Upper lobe of left lung (tissue), 6 donors: Measurements from ENCODE around the gene ABR. TPM values are rescaled to one million over a fixed set of nuclear protein-coding genes. Genes with fewer than 3 reads are reported as not detected.
A peak's percentile ranks its signal among the peaks of the same experiment; 100 is the strongest.

Experiments used
- ATAC-seq, 2 donors: fragments of 200-7000 bp; cut with Tn5 transposase; one replicate each; pipeline ENCODE4 v1.9.1; 2022; ENCODE audit warnings: mild to moderate bottlenecking in 2 of 2, moderate library complexity in 2 of 2; ENCODE audit not compliant: low FRiP score in 2 of 2
- DNase-seq, 2 donors: peaks; one replicate each; pipeline ENCODE4 v3.0.0-alpha.2; 2019 to 2020
- H3K27ac ChIP-seq, 4 donors: fragments of 200-600 bp; sonication (generic); one replicate each; pipeline ENCODE4 v1.5.1; 2016 to 2019
- H3K27me3 ChIP-seq, 4 donors: fragments of 200-600 bp; sonication (generic); one replicate each; pipeline ENCODE4 v1.5.1; 2017 to 2019
- H3K36me3 ChIP-seq, 4 donors: fragments of 200-600 bp; sonication (generic); one replicate each; pipeline ENCODE4 v1.5.1; 2016 to 2019
- H3K4me1 ChIP-seq, 4 donors: fragments of 200-600 bp; sonication (generic); one replicate each; pipeline ENCODE4 v1.5.1; 2018 to 2019
- H3K4me3 ChIP-seq, 4 donors: fragments of 200-600 bp; sonication (generic); one replicate each; pipeline ENCODE4 v1.5.1; 2017 to 2019; ENCODE audit warnings: mild to moderate bottlenecking in 2 of 4, moderate library complexity in 1 of 4
- H3K9me3 ChIP-seq, 4 donors: fragments of 200-600 bp; sonication (generic); one replicate each; pipeline ENCODE4 v1.5.1; 2018 to 2019
- EP300 ChIP-seq, 4 donors: sonication (generic); formaldehyde crosslinking; IDR thresholded peaks; one replicate each; pipeline ENCODE4 v1.5.1; 2017; ENCODE audit warnings: antibody characterized with exemption in 4 of 4, control low read depth in 2 of 4
- POLR2A ChIP-seq, 4 donors: fragments of 450-650 bp; IDR thresholded peaks; one replicate each; pipeline ENCODE4 v1.5.1; 2016 to 2017; ENCODE audit warnings: antibody characterized with exemption in 4 of 4, mild to moderate bottlenecking in 2 of 4
- POLR2AphosphoS5 ChIP-seq, 2 donors: sonication (generic); formaldehyde crosslinking; IDR thresholded peaks; one replicate each; pipeline ENCODE4 v1.5.1; 2017; ENCODE audit warnings: antibody characterized with exemption in 2 of 2
- WGBS, 2 donors: methylation state at CpG; one replicate each; pipeline ENCODE4 v1.1.5; 2017 to 2018; 5-methylcytosine and 5-hydroxymethylcytosine counted together
- total RNA-seq, 6 donors: library from RNA; depleted of rRNA in 4 of 6; stranded (reverse); fragments of >200 nt in 4 of 6; gene quantifications; one replicate each; pipeline versions ENCODE4 v1.1.0 to v1.2.1, GENCODE V29; 2016 to 2021
- TF ChIP-seq, protein P1 (sequence below), 6 experiments: fragments of 450-650 bp in 4 of 6; fragments of 200-600 bp in 2 of 6; sonication (generic) in 2 of 6; IDR thresholded peaks; one replicate each; pipeline ENCODE4 v1.5.1; 2016 to 2019; ENCODE audit warnings: antibody characterized with exemption in 6 of 6
- donor health status: DM: no; HTN: no; CAD: no; lungs with moderate emphysema.
- donor health status: DM: no; HTN: yes; CAD: no; lungs with severe emphysema.

ABR gene
- total RNA-seq, 6 donors from 2014 or later, result 117 to 645 (median 206) TPM

DNA sequence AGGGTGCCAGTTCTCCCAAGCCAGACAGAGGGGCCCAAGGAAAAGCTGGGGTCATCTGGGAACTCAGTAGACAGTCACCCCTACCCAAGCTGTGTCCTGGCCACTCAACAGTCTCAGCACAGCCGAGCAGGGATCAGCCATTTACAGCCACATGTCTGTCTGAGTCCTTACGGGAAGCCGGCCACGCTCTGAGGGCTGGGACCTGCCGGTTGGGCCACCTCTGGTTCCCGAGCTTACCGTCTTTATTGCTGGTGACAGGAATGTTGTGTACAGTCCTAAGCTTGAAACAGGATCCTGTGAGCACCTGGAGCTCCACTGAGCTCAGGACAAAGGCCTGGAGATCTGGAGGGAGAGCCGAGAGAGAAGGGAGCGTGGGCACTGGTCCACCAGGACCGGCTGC is 123.0 kb downstream of the ABR start:
- ATAC-seq (no peak), DNase-seq (no peak)
- whole genome bisulfite sequencing, 2 donors, result 84 to 88% methylated on average over 10 of the region's 10 CpGs
- no peak overlapping the region for H3K4me3 ChIP-seq
- no peak for TF ChIP-seq EP300 (IDR thresholded peaks at IDR 0.05)
- no peak for TF ChIP-seq POLR2AphosphoS5 (IDR thresholded peaks at IDR 0.05)
- TF ChIP-seq, protein P1, sequence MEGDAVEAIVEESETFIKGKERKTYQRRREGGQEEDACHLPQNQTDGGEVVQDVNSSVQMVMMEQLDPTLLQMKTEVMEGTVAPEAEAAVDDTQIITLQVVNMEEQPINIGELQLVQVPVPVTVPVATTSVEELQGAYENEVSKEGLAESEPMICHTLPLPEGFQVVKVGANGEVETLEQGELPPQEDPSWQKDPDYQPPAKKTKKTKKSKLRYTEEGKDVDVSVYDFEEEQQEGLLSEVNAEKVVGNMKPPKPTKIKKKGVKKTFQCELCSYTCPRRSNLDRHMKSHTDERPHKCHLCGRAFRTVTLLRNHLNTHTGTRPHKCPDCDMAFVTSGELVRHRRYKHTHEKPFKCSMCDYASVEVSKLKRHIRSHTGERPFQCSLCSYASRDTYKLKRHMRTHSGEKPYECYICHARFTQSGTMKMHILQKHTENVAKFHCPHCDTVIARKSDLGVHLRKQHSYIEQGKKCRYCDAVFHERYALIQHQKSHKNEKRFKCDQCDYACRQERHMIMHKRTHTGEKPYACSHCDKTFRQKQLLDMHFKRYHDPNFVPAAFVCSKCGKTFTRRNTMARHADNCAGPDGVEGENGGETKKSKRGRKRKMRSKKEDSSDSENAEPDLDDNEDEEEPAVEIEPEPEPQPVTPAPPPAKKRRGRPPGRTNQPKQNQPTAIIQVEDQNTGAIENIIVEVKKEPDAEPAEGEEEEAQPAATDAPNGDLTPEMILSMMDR (IDR thresholded peaks at IDR 0.05), result no peak
- TF ChIP-seq POLR2A (IDR thresholded peaks at IDR 0.05), result no peak
- no peaks in the 10 kb centered on the region for H3K9me3 ChIP-seq
- peaks cover 0 to 8% (median 6%) of the 10 kb centered on the region in 4 donors for H3K4me1 ChIP-seq
- H3K27me3 ChIP-seq, result no peaks in the 10 kb centered on the region
- H3K27ac ChIP-seq, result peak overlapping the region in 1 of 4 donors; percentile 45
- H3K36me3 ChIP-seq, result peaks cover 6 to 77% (median 59%) of the 10 kb centered on the region in 4 donors

DNA sequence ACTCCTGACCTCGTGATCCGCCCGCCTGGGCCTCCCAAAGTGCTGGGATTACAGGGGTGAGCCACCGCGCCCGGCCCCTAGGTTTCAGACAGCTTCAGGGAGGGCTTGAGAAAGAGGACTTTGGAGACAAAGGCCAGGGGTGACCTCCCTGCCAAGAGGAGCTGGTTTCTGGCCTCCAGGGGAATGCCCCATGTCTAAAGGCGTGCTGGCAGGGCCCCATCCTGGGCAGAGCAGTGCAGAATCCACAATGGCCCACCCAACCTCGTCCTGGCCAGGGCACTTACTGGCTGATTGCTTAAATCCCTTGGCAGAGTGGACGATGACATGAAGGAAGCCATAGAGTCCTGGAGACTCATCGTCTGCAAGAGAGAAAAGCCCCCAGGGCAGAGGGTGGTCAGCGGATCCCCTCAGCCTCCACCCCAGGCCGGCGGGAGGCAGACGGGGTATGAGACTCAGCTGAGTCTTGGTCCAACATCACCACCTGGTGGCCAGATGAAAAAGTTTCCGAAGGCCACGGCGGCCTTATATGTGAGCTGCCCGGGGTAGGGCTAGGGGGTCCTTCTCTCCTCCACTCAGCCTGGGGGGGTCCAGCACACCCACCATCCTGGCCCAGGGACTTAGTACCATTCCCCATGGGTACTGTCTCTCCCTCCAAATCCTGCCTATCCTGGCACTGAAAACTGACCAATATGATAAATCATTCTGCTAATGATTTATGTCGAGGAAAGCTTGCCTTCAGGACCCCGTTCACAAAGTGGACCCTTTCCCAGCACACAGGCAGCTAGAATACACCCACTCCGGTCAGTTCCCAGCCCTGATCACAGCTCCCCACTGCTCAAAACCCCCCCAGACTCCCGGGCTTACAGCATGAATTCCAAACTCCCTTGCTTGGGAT is 123.8 kb downstream of the ABR start:
- DNase-seq, result peak in 1 of 2 donors; percentile 57
- no peaks in the 10 kb centered on the region for H3K9me3 ChIP-seq
- WGBS, 2 donors, result 56 to 57% methylated on average over 20 to 21 of the region's 22 CpGs
- peaks cover 6 to 72% (median 57%) of the 10 kb centered on the region in 4 donors for H3K36me3 ChIP-seq
- TF ChIP-seq, protein P1 (IDR thresholded peaks at IDR 0.05), result peak; percentile 71 to 78 (median 73)
- no peak for TF ChIP-seq POLR2A (IDR thresholded peaks at IDR 0.05)
- no peak overlapping the region for H3K4me3 ChIP-seq
- peak; percentile 63 to 76 for ATAC-seq
- peak overlapping the region in 1 of 4 donors; percentile 45 for H3K27ac ChIP-seq
- peaks cover 0 to 8% (median 5%) of the 10 kb centered on the region in 4 donors for H3K4me1 ChIP-seq
- no peaks in the 10 kb centered on the region for H3K27me3 ChIP-seq

DNA sequence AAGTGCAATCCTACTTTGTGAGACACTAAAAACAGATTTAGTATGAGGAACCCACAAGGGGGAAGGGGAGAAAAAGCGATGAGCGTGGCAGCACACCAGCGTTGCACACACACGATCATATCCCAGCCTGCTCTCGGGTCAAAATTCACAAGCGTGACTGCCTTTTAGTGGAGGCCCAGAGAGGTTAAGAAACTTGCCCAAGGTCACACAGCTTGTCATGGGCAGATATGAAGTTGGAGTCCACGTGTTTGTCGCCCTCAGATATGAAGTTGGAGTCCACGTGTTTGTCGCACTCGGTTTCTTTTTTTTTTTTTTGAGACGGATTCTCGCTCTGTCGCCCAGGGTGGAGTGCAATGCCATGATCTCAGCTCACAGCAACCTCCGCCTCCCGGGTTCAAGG is 124.5 kb downstream of the ABR start:
- Histone ChIP-seq H3K9me3 (no peaks in the 10 kb centered on the region), H3K4me3 (no peak overlapping the region), H3K27me3 (no peaks in the 10 kb centered on the region), H3K27ac (no peak overlapping the region), H3K4me1 (peaks cover 0 to 8% (median 0%) of the 10 kb centered on the region in 4 donors), H3K36me3 (peaks cover 8 to 70% (median 54%) of the 10 kb centered on the region in 4 donors)
- TF ChIP-seq, protein P1 (IDR thresholded peaks at IDR 0.05), result no peak
- TF ChIP-seq POLR2AphosphoS5 (IDR thresholded peaks at IDR 0.05) (no peak), EP300 (IDR thresholded peaks at IDR 0.05) (no peak), POLR2A (IDR thresholded peaks at IDR 0.05) (no peak)
- DNase-seq (no peak), ATAC-seq (no peak)
- 85% methylated on average over 16 of the region's 16 CpGs for WGBS, 2 donors

DNA sequence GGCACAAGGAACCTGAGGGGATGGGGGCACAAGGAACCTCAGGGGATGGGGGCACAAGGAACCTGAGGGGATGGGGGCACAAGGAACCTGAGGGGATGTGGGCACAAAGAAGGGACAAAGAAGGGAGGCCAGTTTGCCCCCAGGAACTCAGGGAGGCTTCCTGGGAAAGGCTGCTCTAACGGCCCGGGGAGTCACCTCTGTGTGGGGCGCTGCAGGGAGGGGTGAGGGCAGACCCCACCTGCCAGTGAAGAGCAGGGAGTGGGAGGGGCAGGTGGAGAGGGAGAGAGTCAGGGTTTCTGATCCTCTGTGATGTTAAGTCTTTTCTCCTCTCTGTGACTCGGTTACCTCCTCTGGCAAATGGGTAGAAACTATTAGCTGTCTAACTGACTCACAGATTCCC is 125.1 kb downstream of the ABR start:
- TF ChIP-seq POLR2AphosphoS5 (IDR thresholded peaks at IDR 0.05), result no peak
- TF ChIP-seq EP300 (IDR thresholded peaks at IDR 0.05), result no peak
- Histone ChIP-seq H3K4me3 (no peak overlapping the region), H3K27me3 (no peaks in the 10 kb centered on the region), H3K27ac (no peak overlapping the region), H3K4me1 (peaks cover 0 to 8% (median 0%) of the 10 kb centered on the region in 4 donors), H3K36me3 (peaks cover 8 to 72% (median 55%) of the 10 kb centered on the region in 4 donors), H3K9me3 (no peaks in the 10 kb centered on the region)
- ATAC-seq (no peak), DNase-seq (no peak)
- 86 to 95% methylated on average over 3 to 4 of the region's 4 CpGs for WGBS, 2 donors

DNA sequence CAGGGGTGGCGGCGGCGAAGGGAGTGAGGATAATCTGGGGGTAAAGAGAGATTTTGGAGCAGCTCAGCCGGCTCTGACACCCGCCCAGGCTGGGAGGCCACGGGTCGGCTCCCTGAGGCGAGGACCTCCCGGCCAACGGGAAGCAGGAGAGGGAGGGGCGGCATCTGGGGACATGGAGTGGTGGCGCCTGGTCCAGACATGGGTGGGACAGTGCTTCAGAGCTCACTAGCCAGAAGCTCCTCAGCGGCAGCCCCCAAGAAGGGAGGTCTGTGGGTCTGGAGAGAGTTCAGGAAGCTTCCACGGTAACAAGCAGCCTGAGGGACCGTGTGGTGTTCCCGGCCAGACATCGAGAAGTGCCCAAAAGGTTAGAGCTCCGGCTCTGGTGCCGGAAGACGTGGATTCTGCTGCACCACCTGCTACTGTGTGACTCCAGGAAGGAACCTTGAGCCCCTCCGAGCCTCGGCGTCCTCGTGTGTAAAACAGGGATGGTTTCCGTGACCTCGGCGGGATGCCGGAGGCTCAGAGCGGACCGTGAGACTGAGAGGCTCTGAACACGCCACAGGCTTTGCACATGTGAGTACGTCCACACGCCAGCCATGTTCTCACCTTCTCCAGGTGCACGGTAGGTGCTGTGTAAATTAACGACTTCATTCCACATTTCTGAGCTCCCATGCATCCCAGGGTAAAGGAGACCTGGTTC is 126.0 kb downstream of the ABR start:
- no peaks in the 10 kb centered on the region for H3K27me3 ChIP-seq
- peak overlapping the region; percentile 35 to 73 (median 52) for H3K27ac ChIP-seq
- 87 to 91% methylated on average over 22 to 27 of the region's 35 CpGs for WGBS, 2 donors
- no peak for ATAC-seq
- H3K9me3 ChIP-seq, result no peaks in the 10 kb centered on the region
- H3K4me3 ChIP-seq, result peak overlapping the region in 1 of 4 donors; percentile 12
- peaks cover 8 to 70% (median 56%) of the 10 kb centered on the region in 4 donors for H3K36me3 ChIP-seq
- no peak for TF ChIP-seq POLR2AphosphoS5 (IDR thresholded peaks at IDR 0.05)
- no peak for TF ChIP-seq POLR2A (IDR thresholded peaks at IDR 0.05)
- no peak for TF ChIP-seq EP300 (IDR thresholded peaks at IDR 0.05)
- TF ChIP-seq, protein P1 (IDR thresholded peaks at IDR 0.05), result no peak
- DNase-seq, result no peak
- H3K4me1 ChIP-seq, result peaks cover 0 to 8% (median 0%) of the 10 kb centered on the region in 4 donors
